B cell (primary cell): ENCODE measurements around the gene COL11A2. TPM values are rescaled to one million over a fixed set of nuclear protein-coding genes. Genes with fewer than 3 reads are reported as not detected.

ENCODE experiments used
- ATAC-seq: fragments of 200-7000 bp; cut with Tn5 transposase; one replicate; pipeline ENCODE4 v1.10.0; 2021; ENCODE audit warnings: low read depth, mild to moderate bottlenecking, moderate number of reproducible peaks, moderate library complexity
- CTCF ChIA-PET: fragments of 350-600 bp; sonication (Branson Sonifier 250); formaldehyde crosslinking; loops from one replicate; lab custom pipeline; 2021; ENCODE audit warnings: antibody characterized with exemption, inconsistent platforms; lab: Charles Lee
- POLR2A ChIA-PET: fragments of 350-600 bp; sonication (Branson Sonifier 250); formaldehyde crosslinking; loops from one replicate; lab custom pipeline; 2021; ENCODE audit warnings: antibody characterized with exemption; lab: Charles Lee
- DNase-seq: peaks from one replicate; pipeline ENCODE4 v3.0.0; 2013
- H2AFZ ChIP-seq: 2 replicates; pipeline ENCODE4 v1.6.1; 2012; ENCODE audit warnings: mild to moderate bottlenecking, low read depth, low read length; ENCODE audit not compliant: insufficient read depth, poor library complexity, severe bottlenecking
- H3K27ac ChIP-seq, 2 donors: 1 replicate in 1 of 2; 2 replicates in 1 of 2; pipeline ENCODE4 v1.5.1; 2012 to 2013; ENCODE audit warnings: low read length in 2 of 2, mild to moderate bottlenecking in 2 of 2, moderate library complexity in 1 of 2
- H3K27me3 ChIP-seq, 4 experiments: fragments of 200-600 bp in 1 of 4; sonication (generic) in 1 of 4; replicated peaks in 1 of 4; 1 replicate in 2 of 4; 2 replicates in 2 of 4; pipeline versions ENCODE4 v1.6.1 to v1.7.0; 2013 to 2016; ENCODE audit warnings: low read length in 3 of 4, mild to moderate bottlenecking in 2 of 4, mixed read lengths in 1 of 4, moderate library complexity in 1 of 4; ENCODE audit not compliant: insufficient read depth in 4 of 4, control insufficient read depth in 3 of 4; ENCODE audit errors: control extremely low read depth in 1 of 4
- H3K36me3 ChIP-seq, 2 experiments: replicated peaks in 1 of 2; 1 replicate in 1 of 2; 2 replicates in 1 of 2; pipeline versions ENCODE4 v1.6.1 to v1.7.1; 2013; ENCODE audit warnings: low read length in 1 of 2; ENCODE audit not compliant: insufficient read depth in 2 of 2, control insufficient read depth in 1 of 2; ENCODE audit errors: control extremely low read depth in 1 of 2, extremely low read depth in 1 of 2
- H3K4me1 ChIP-seq, 2 donors: fragments of 200-600 bp in 1 of 2; sonication (generic) in 1 of 2; 1 replicate in 1 of 2; 2 replicates in 1 of 2; pipeline versions ENCODE4 v1.5.1 to v1.6.1; 2013 to 2017; ENCODE audit warnings: low read length in 2 of 2; ENCODE audit not compliant: control insufficient read depth in 2 of 2, insufficient read depth in 2 of 2
- H3K4me2 ChIP-seq: replicated peaks from 2 replicates; pipeline ENCODE3; 2012; ENCODE audit warnings: mild to moderate bottlenecking, low read depth, low read length; ENCODE audit not compliant: poor library complexity, severe bottlenecking
- H3K4me3 ChIP-seq, 5 experiments: fragments of 200-600 bp in 1 of 5; sonication (generic) in 1 of 5; 1 replicate in 3 of 5; 2 replicates in 2 of 5; pipeline versions ENCODE4 v1.5.1 to v1.7.0; 2011 to 2016; ENCODE audit warnings: low read length in 4 of 5, mild to moderate bottlenecking in 4 of 5, low read depth in 2 of 5, control low read depth in 1 of 5, moderate library complexity in 1 of 5; ENCODE audit not compliant: insufficient read depth in 1 of 5; ENCODE audit errors: control extremely low read depth in 1 of 5, extremely low read depth in 1 of 5
- H3K79me2 ChIP-seq: fragments of 200-600 bp; sonication (generic); one replicate; pipeline ENCODE4 v1.6.0; 2016; ENCODE audit warnings: low read length; ENCODE audit not compliant: control insufficient read depth, insufficient read depth
- H3K9ac ChIP-seq: fragments of 200-600 bp; sonication (generic); 2 replicates; pipeline ENCODE4 v1.6.1; 2017; ENCODE audit warnings: mild to moderate bottlenecking, low read length, moderate library complexity
- H3K9me3 ChIP-seq, 3 donors: one replicate each; pipeline versions ENCODE4 v1.6.1 to v1.7.1; 2013; ENCODE audit warnings: low read length in 2 of 3; ENCODE audit not compliant: control insufficient read depth in 2 of 3, insufficient read depth in 1 of 3; ENCODE audit errors: control extremely low read depth in 1 of 3
- H4K20me1 ChIP-seq: 2 replicates; pipeline ENCODE4 v1.6.0; 2012; ENCODE audit warnings: mild to moderate bottlenecking, low read length; ENCODE audit not compliant: insufficient read depth, control insufficient read depth, poor library complexity, severe bottlenecking
- H3K27ac Mint-ChIP-seq: one replicate; pipeline ENCODE4 v1.8.0; 2021; ENCODE audit warnings: mixed read lengths
- H3K27me3 Mint-ChIP-seq: one replicate; pipeline ENCODE4 v1.8.0; 2021; ENCODE audit warnings: mixed read lengths
- H3K4me1 Mint-ChIP-seq: one replicate; pipeline ENCODE4 v1.8.0; 2021; ENCODE audit warnings: mixed read lengths
- H3K4me3 Mint-ChIP-seq: one replicate; pipeline ENCODE4 v1.8.0; 2021; ENCODE audit warnings: mixed read lengths
- H3K9me3 Mint-ChIP-seq: one replicate; pipeline ENCODE4 v1.8.0; 2022; ENCODE audit warnings: mixed read lengths; ENCODE audit not compliant: insufficient read depth
- EZH2 ChIP-seq: IDR thresholded peaks from 2 replicates; pipeline ENCODE4 v1.6.1; 2012; ENCODE audit warnings: borderline replicate concordance, low read depth, mild to moderate bottlenecking, moderate library complexity, low read length; ENCODE audit not compliant: insufficient read depth, poor library complexity, severe bottlenecking
- WGBS: methylation state at CpG from one replicate; pipeline ENCODE4 v1.1.5; 2013; ENCODE audit warnings: missing lambda C conversion rate; ENCODE audit not compliant: insufficient coverage; 5-methylcytosine and 5-hydroxymethylcytosine counted together
- intact Hi-C: fragments of 100-400 bp; cut with micrococcal nuclease; formaldehyde crosslinking; loops from one replicate; pipeline ENCODE4 v1.10.0; 2022
- polyA plus RNA-seq: library from polyadenylated mRNA; depleted of rRNA; stranded (reverse); fragments of >200 nt; gene quantifications from 2 replicates; pipeline ENCODE4 v1.2.3, GENCODE V29; 2012
- total RNA-seq, 2 donors: library from RNA; stranded (reverse); fragments of 120-200 nt in 1 of 2; gene quantifications; 1 replicate in 1 of 2; 2 replicates in 1 of 2; pipeline versions ENCODE4 v1.2.3 to v1.2.4, GENCODE V29; 2013 to 2022
- TF ChIP-seq, protein P1 (sequence below): fragments of 200-600 bp; IDR thresholded peaks from one replicate; pipeline ENCODE4 v1.8.0; 2022; ENCODE audit warnings: antibody characterized with exemption, mild to moderate bottlenecking

COL11A2 gene
- total and polyA plus RNA-seq, 2 donors (not counting 1 experiment from before 2014, with no cell fraction given): 0.39 to 0.82 TPM

DNA sequence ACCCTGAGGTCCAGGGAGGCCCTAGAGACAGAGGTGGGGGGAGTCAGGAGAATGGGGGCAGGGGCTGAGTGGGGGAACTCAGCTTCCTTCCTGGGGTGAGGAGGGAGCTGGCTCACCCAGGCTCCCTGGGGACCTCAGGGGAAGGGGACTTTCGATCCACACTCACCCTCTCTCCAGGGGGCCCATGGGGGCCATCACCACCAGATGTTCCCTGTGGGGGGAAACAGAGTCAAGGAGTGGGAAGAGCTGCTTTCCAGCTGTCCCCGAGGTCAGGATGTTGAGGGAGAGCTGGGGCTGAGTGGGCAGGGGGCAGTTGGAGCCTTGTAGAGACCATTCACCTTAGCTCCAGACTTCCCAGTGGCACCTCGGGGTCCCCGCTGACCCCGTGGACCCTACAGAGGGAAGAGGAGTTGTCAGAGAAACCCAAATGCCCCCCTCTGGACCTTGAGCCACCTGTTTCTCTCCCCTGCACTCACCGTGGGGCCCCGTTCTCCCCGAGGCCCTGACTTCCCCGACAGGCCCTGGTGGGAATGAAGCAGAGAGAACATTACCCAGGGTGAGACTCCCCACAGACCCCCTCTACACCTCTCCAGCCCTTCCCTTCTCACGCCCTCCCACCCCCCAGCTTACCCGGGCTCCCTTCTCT lies 18.6 kb downstream of the COL11A2 start:
- peaks cover 21% of the 10 kb centered on the region for H3K27me3 Mint-ChIP-seq
- H3K9ac ChIP-seq: no peak overlapping the region
- H3K27ac ChIP-seq: no peak overlapping the region
- no peak overlapping the region for H3K4me3 Mint-ChIP-seq
- H4K20me1 ChIP-seq: no peaks in the 10 kb centered on the region
- H3K79me2 ChIP-seq: no peaks in the 10 kb centered on the region
- no peak overlapping the region for H2AFZ ChIP-seq
- no peak overlapping the region for H3K4me3 ChIP-seq
- peaks cover 0 to 14% (median 6%) of the 10 kb centered on the region in 4 experiments for H3K27me3 ChIP-seq
- no peak for DNase-seq
- no peaks in the 10 kb centered on the region for H3K9me3 Mint-ChIP-seq
- H3K9me3 ChIP-seq: no peaks in the 10 kb centered on the region
- ATAC-seq: no peak
- POLR2A ChIA-PET: interaction anchor here (0.9 to 1.0 kb wide), 2 partner anchors 35 to 98 kb away, joined by 3 read pairs; partner anchors contain the start of genes RING1, RPS18 and VPS52
- no peak overlapping the region for H3K27ac Mint-ChIP-seq
- H3K4me1 Mint-ChIP-seq: peaks cover 9% of the 10 kb centered on the region
- TF ChIP-seq EZH2: no peak
- TF ChIP-seq, protein P1, sequence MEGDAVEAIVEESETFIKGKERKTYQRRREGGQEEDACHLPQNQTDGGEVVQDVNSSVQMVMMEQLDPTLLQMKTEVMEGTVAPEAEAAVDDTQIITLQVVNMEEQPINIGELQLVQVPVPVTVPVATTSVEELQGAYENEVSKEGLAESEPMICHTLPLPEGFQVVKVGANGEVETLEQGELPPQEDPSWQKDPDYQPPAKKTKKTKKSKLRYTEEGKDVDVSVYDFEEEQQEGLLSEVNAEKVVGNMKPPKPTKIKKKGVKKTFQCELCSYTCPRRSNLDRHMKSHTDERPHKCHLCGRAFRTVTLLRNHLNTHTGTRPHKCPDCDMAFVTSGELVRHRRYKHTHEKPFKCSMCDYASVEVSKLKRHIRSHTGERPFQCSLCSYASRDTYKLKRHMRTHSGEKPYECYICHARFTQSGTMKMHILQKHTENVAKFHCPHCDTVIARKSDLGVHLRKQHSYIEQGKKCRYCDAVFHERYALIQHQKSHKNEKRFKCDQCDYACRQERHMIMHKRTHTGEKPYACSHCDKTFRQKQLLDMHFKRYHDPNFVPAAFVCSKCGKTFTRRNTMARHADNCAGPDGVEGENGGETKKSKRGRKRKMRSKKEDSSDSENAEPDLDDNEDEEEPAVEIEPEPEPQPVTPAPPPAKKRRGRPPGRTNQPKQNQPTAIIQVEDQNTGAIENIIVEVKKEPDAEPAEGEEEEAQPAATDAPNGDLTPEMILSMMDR: no peak
- no peaks in the 10 kb centered on the region for H3K36me3 ChIP-seq
- peaks cover 0 to 10% of the 10 kb centered on the region in 2 donors for H3K4me1 ChIP-seq
- no CpG with 5 or more reads among the region's 11 CpGs for WGBS
- H3K4me2 ChIP-seq: no peak overlapping the region
- CTCF ChIA-PET: interaction anchor here (0.6 to 2.4 kb wide), 11 partner anchors 12 to 1165 kb away, joined by 3 to 15 read pairs (median 3); no protein-coding TSS in a partner anchor
- intact Hi-C loops: no loop called here
